GM19099 (cell line): ENCODE measurements around the gene PCBP3.

Experiments
- POLR2A ChIP-seq: IDR thresholded peaks from 3 replicates; pipeline ENCODE4 v1.6.1; 2011; ENCODE audit warnings: low read depth; ENCODE audit not compliant: insufficient read length; ENCODE audit errors: extremely low read depth

Gene PCBP3

GRCh38 chr21:45906196-45906805 lies 262.8 kb downstream of the PCBP3 start:
- TF ChIP-seq POLR2A: no peak

DNA sequence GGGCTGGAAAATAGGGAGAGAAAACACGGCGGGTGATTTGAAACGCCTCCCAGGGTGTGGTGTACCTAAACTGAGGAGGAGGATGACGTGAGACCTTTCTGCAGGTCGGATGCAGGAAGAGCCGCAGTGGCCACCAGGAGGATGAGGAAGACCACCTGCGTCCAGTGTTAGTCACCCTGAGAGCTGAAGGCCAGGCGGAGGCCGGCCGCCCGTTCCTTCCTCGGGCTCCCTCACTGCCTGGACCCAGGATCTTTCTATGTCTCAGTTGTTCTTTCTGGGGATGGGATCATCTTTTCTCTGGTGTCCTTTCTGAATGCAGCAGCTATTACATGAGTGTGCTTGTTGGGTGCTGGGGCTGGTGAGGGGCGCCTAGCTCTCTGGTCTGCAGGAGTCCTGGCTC lies 263.3 kb downstream of the PCBP3 start:
- TF ChIP-seq POLR2A: no peak

- TF ChIP-seq POLR2A: no peak
Observed at GRCh38 chr21:45908536-45909237, 265.2 kb downstream of the PCBP3 start.

GRCh38 chr21:45909238-45909988 lies 265.9 kb downstream of the PCBP3 start:
- no peak for TF ChIP-seq POLR2A

GRCh38 chr21:45910155-45910547 lies 266.6 kb downstream of the PCBP3 start:
- TF ChIP-seq POLR2A: no peak

DNA sequence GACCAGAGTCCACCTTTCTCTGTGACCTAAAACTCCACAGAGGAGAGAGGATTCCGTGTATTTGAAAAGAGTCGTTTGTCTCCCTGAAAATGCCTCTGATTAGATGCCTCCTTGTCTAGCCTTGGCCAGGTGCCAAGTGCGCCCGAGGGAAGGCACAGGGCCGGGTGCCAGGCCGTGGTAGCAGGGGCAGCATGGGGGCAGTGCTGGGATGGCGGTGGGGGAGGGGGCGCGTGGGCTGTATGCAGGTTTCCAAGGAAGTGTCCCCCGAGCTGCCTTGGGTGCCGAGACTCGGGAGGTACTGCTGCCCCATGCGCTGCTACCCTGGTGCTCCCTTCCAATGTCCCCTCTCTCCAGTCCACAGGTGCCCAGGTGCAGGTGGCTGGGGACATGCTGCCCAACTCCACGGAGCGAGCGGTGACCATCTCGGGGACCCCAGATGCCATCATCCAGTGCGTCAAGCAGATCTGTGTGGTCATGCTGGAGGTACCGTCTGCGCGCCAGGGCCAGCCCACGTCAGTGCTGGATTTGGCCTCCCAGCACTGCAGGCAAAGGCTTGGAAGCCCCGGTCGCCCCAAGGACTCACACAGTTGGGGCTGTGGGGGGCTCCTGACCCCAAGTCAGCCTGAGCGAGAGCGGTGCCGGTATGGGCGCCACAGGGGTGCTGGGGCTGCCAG lies 267.2 kb downstream of the PCBP3 start:
- no peak for TF ChIP-seq POLR2A

DNA sequence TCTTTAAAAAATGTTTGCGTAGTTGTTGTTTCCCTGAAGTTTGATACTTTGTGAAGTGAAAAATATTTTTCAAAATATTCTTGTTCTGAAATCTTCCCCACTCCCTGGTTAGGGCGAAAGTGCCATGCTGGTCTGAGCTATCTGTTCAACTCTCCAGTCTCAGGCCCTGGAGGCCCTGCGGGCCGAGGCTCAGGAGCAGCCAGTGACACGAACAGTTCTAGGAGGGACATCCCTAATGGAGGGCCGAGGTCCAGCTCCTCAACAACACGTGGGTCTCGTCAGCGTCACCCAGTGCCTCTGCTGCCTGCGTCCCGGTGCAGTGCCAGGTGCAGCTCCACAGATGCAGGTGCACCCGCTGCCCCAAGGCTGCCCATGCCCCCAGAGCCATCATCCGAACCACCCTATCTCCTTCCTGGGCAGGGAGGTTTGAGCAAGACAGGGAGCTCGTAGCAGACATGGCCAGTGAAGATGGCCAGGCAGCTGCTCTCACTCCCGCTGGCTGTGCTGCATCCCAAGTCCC lies 268.3 kb downstream of the PCBP3 start:
- no peak for TF ChIP-seq POLR2A

GRCh38 chr21:45912611-45913417 lies 269.3 kb downstream of the PCBP3 start:
- TF ChIP-seq POLR2A: no peak

DNA sequence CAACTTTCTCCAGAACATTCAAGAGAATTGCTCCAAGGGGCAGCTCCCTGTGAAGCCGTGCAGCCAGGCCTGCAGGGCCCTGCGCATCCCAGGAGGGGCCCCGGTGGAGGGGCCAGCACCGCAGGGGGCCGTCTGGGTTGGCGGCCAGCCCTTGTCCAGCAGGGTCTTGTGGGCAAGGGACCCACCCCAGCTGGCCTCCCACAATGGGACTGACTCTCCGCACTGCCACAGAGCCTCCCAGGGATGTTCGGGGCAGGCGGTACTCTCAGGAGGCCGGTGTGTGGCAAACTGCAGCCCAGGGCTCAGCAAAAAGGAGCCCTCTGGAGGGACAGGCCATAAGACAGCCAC lies 269.9 kb downstream of the PCBP3 start:
- TF ChIP-seq POLR2A: no peak

DNA sequence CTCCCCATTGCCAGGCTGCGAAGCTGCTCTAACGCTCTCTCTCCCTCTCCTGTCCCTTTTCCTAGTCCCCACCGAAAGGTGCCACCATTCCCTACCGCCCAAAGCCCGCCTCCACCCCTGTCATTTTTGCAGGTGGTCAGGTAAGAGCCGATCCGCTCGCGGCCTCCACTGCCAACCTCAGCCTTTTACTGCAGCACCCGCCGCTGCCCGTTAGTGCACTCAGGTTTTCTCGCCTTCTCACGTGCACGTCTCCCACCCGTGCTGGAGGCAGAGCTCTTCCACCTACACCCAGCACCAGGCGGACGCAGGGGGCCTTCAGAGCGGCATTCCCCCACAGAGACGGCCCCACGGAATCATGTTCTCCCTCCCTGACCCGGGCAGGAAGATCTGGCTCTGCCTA lies 270.4 kb downstream of the PCBP3 start:
- TF ChIP-seq POLR2A: no peak

GRCh38 chr21:45914321-45914845 lies 270.9 kb downstream of the PCBP3 start:
- TF ChIP-seq POLR2A: no peak

GRCh38 chr21:45916011-45916840 lies 272.7 kb downstream of the PCBP3 start:
- TF ChIP-seq POLR2A: no peak

GRCh38 chr21:45917241-45917640 lies 273.7 kb downstream of the PCBP3 start:
- TF ChIP-seq POLR2A: no peak

GRCh38 chr21:45918011-45918410 lies 274.5 kb downstream of the PCBP3 start:
- TF ChIP-seq POLR2A: no peak

DNA sequence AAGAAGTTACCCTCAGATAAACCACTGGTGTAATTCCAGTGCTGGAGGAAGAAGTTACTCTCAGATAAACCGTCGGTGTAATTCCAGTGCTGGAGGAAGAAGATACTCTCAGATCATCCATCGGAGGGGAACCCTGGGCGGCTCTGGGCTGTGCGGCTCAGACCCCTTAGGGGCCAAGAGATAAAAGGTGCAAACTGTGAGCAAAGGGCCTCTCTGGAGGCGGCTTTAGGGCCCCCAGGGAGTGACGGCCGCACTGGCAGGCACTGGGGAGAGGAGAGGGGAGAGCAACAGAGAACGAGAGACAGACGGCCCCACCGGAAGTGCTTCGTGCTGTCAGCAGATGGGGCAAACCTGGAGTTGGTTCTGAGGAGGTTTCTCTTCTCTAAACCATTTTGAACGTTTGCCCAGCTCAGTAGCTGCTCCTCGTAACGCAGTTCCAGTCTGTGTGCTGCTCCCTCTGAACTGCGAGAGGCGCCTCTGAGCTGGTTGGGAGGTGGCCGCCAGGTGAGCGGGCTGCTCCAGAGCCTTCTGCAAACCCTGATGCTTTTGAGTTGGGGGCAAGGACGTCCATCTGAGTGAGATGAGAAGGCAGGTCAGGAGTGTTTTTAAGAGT lies 275.4 kb downstream of the PCBP3 start:
- no peak for TF ChIP-seq POLR2A
